CD4-positive, alpha-beta T cell treated with Interleukin-21 for 1 hour (primary cell): ENCODE measurements around the gene MCM8.
"Not testable (repeated sequence)": the region's sequence is repeated elsewhere in the genome, so short reads cannot be mapped to it uniquely, and the experiment has no call there.

Experiments used
- DNase-seq: peaks from one replicate; pipeline ENCODE4 v3.0.0-alpha.2; 2020

The MCM8 gene

GRCh38 chr20:6007094-6007528, 56.7 kb downstream of the MCM8 start:
- no peak for DNase-seq

DNA sequence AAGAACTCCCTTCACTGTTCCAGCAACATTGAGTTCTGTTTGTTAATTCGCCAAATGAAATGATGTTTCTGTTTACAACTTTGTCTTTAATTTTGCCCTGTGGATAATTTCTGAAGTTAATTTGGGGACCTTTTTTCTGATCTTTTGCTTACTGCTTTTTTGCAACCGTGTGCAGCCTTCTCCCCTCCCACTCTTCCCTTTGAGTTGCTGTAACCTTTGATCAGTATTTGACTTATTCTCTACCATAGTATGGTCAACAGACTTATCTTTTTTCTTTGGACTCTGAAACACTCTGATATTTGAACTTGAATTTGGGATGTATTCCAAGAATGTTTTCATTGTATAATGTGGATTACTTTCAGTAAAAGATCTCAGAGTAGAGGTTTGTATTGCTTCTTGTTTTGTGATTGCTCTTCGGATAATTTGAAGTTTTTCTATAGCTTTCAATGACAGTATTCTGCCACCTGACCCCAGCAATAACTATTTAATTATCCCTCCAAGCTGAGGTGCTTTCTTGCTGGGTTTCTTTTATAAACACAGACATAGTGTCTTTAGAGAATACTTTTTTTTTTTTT, 57.2 kb downstream of the MCM8 start:
- no peak for DNase-seq

GRCh38 chr20:6008254-6008653, 57.8 kb downstream of the MCM8 start:
- DNase-seq: no peak

DNA sequence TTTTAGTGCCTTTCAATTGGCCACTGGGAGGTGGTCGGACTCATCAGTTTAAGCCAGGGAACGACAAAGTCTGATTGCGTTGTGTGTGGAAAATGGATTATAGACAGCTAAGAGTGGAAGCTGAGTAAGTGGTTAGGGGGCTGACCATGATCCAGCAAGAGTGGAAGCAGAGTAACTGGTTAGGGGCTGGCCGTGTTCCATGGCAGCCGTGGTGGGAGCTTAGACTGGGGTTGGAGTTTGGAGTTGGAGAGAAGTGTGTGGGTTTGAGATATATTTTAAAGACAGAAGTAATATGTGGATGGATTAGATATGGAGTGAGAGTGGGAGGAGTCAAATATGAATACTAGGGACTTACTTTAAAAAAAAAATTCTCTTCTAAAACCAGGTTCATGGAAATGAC, 61.7 kb downstream of the MCM8 start:
- no peak for DNase-seq

DNA sequence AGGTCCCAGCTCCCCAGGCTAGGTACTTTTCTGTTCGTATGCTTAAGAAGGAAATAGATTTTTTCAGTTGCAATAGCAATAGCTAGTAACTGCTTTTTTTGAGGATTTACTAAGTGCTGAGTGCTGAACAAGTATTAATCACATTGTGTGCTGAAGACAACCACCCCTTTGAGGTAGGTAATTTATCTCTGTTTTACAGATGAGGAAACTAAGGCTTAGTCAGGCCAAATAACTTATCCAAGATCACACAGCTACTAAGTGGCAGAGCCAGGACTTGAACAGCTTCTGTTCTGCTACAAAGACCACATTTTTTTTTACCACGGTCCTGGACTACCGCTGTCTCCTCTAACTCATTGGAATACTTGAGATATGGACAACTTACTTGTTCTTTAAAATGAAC, 63.6 kb downstream of the MCM8 start:
- no peak for DNase-seq

GRCh38 chr20:6014957-6015356, 64.5 kb downstream of the MCM8 start:
- no peak for DNase-seq

GRCh38 chr20:6017467-6017866, 67.0 kb downstream of the MCM8 start:
- no peak for DNase-seq

DNA sequence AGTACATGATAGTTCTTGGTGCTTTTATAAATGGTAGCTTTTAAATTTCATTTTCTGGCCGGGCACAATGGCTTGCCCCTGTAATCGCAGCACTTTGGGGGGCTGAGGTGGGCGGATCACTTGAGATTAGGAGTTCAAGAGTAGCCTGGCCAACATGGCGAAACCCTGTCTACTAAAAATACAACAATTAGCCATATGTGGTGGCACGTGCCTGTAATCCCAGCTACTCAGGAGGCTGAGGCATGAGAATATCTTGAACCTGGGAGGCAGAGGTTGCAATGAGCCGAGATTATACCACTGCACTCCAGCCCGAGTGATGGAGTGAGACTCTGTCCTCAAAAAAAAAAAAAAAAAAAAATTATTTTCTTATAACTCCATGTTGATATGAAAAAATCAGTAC, 67.4 kb downstream of the MCM8 start:
- no peak for DNase-seq

GRCh38 chr20:6024768-6025167, 74.3 kb downstream of the MCM8 start:
- DNase-seq: no peak

GRCh38 chr20:6026051-6026450, 75.6 kb downstream of the MCM8 start:
- DNase-seq: no peak

- no peak for DNase-seq
These were observed 78.4 kb downstream of the MCM8 start for GRCh38 chr20:6028818-6029217.

- DNase-seq: no peak
These were observed 79.1 kb downstream of the MCM8 start for GRCh38 chr20:6029538-6029937.

DNA sequence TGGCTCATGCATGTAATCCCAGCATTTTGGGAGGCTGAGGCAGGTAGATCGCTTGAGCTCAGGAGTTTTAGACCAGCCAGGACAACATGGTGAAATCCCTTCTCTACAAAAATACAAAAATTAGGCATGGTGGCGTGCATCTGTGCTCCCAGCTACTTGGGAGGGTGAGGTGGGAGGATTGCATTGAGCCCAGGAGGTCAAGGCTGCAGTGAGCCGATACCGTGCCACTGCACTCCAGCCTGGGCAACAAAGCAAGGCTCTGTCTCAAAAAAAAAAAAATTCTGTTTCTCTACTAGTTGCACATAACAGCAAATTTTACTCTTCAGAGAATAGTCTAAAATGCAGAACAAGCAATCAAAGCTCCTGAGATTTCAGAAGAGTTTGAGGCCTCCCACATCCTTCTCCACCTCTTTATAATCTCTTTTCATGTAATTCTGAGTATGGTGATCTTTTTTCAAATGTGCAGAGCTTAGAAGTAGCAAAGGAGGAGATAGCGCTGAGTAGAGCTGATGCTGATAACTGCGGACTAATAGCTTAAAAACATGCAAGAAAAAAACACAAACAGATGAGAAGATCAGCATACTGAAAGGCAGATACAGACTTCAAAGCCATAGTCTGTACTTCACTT, 80.1 kb downstream of the MCM8 start:
- DNase-seq: no peak

GRCh38 chr20:6032907-6033306, 82.5 kb downstream of the MCM8 start:
- DNase-seq: not testable (repeated sequence)

GRCh38 chr20:6034134-6034969, 83.9 kb downstream of the MCM8 start:
- DNase-seq: no peak

DNA sequence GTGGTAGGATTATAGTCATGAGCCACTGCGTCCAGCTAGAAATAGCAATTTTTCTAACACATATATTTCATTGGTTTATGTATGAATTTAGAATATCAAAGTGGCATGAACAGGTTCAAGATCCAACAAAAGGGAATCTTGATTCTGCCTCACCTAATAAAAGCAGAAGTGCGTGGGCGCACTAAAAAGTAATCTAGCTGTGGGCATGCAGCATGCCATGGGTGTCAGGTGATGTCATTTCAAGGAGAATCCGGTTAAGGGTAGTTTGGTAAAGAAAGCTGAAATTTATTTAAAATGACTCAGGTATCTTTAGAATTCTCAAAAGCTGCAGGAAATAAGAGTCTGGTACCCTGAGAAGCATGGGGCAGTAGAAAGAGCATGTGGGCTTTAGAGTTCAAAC, 85.8 kb downstream of the MCM8 start:
- DNase-seq: no peak

GRCh38 chr20:6037082-6037481, 86.6 kb downstream of the MCM8 start:
- no peak for DNase-seq

GRCh38 chr20:6038256-6038655, 87.8 kb downstream of the MCM8 start:
- no peak for DNase-seq

GRCh38 chr20:6039766-6040165, 89.3 kb downstream of the MCM8 start:
- DNase-seq: no peak

DNA sequence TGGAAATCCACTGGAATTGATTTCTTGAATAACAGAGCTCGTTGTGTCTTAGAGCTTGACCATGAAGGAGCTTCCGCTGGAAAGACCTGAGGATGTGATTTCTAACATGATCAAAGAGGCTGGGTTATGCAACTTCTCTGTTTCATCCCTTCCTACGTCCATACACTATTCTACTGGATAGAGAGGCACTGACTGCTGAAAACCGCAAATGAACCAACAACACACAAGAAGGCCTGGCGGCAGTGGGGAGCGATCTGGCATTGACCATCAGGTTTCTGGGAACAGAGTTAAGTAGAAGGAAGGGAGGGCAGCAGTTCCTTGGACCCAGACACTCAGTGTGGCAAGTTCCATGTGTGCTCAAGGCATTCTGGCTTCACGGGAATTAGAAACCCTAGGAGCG, 90.1 kb downstream of the MCM8 start:
- no peak for DNase-seq

- no peak for DNase-seq
These were observed 90.7 kb downstream of the MCM8 start for GRCh38 chr20:6040958-6041807.

DNA sequence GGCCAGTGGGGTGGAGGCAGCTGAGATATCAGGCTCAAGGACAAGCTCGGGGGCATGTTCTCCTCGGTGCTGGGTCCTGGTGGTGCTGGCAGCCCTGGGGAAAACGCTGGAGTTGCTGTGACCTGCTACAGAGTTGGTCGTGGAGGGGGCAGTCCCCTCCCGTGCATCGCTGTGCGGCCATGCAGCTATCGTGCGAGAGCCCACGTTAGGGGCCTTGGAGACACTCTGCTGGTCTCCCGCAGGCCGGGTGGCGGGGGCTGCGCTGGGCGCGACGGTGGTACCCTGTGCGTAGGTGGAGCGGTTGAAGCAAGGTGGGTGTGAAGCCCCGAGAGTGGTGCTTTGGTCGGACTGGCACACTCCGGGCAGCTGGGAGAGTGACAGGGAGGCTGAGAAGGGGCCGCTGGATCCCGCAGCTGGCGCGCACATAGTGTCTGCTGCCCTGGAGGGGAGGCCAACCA, 91.4 kb downstream of the MCM8 start:
- no peak for DNase-seq

DNA sequence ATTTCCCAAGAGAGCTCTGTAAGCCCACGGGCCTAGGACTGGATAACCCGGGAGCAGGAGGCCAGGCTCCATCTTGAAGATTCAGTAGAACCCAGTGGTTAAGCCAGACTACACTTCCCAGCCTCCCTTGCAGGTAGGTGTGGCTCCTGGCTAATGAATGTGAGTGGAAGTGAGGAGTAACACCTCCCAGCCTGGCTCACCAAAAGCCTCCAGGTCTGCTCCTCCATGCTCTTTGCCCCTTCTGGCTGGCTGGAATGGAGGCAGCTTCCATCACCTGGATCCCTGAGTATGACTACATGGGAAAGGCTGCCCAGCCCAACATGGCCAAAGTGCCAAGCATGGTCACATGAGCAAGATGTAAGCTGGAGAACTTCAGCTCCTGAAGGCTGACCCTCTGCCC, 93.7 kb downstream of the MCM8 start:
- DNase-seq: no peak
